HG02571 (cell line): Measurements from ENCODE around the gene NEB.
"Not testable (repeated sequence)": the region's sequence is repeated elsewhere in the genome, so short reads cannot be mapped to it uniquely, and the experiment has no call there.

ENCODE experiments used
- ATAC-seq: cut with Tn5 transposase; IDR thresholded peaks from one replicate; pipeline ENCODE4 v1.9.1; 2021; ENCODE audit warnings: mild to moderate bottlenecking, moderate library complexity; ENCODE audit not compliant: unreplicated experiment

Gene NEB

DNA sequence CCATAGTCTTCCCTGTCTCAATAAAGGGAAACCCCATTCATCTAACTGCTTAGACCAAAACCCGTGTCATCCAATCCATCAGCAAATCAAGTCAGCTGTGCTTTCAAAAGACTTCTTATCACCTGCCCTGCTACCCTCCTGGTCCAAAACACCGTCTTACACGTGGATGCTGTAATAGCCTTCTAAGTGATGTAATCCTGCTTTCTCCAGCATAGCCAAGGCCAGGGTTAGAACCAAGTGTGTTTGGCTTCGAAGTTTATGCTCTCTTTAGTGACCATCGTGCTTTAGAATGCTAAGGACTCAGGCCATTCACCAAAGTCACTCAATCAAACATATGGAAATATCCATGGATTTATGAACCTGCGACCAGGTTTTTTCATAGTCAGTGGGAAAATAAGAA lies 25.5 kb downstream of the NEB start:
- ATAC-seq = no peak

DNA sequence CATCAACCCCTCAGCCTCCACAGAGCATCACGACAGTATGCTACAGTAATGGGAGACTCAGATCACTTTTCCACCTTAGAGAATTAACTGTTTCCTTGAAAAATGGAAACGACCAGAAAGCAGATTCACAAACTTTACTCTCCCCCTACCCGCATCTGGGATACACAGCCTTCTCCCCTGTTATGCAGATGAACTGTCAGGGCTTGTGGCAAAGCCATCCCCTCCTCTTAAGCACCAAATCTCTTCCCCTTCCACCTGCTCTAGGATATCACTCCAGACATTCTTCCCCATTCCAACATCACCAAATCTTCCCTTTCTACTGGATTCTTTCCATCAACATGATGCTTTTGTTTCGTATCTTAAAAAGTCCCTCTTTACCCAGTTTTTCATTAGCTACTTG lies 26.4 kb downstream of the NEB start:
- ATAC-seq = no peak

DNA sequence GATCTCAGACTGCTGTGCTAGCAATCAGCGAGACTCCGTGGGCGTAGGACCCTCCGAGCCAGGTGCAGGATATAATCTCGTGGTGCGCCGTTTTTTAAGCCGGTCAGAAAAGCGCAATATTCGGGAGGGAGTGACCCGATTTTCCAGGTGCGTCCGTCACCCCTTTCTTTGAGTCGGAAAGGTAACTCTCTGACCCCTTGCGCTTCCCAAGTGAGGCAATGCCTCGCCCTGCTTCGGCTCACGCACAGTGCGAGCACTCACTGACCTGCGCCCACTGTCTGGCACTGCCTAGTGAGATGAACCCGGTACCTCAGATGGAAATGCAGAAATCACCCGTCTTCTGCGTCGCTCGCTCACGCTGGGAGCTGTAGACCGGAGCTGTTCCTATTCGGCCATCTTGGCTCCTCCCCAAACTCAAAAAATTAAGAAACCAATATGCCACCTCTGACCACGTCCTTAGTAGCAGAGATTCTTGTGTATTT lies 29.8 kb downstream of the NEB start:
- not testable (repeated sequence) for ATAC-seq

DNA sequence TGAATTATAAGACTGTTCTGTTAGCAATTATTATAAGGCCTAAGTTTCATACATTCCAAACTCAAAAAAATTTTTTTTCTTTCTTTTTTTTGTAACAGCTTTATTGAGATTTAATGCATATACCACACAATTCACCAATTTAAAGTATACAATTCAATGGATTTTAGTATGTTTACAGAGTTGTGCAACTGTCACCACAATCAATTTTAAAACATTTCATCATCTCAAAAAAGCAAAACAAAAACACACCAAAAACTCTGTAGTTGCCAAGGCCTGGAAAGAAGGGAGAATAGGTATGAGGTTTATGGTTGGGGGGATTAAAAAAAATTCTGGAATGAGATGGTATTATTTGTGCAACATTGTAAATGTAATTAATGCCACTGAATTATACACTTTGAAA lies 36.1 kb downstream of the NEB start:
- not testable (repeated sequence) for ATAC-seq

DNA sequence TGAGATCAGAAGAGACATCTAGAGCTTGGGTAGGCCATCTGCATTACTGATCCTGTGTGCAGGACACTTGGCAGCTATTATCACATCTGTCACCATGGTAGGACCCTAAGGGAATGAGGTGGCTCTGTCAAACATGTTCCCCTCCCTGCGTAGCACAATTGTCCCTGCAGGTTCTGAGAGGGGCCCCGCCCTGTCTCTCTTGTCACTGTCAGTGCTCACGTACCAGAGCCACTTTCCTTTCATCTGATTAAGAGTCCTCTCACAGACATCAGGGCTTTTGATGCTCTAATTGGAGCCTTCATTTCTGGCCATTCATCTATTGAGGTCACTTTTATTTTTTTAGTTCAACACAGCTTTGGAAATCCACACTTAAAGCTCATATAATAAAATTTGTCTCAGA lies 38.5 kb downstream of the NEB start:
- ATAC-seq = no peak

DNA sequence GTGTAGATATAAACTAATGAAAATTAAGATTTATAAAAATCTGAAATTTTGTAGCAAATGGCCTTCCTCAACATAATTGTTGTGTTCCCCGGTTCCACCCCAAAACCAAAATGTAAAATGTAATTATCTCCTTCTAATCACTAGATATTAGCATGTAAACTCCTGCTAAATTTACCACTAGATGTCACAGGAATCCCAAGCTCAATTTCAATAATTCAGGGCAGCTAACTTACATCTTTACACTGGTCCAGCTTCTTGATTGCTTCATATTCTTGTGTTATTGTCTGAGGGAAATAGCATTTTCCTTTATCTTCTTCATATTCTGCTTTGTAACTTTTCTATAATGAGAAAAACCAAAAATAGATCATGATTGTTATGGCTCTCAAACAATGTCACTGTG lies 42.6 kb downstream of the NEB start:
- no peak for ATAC-seq

DNA sequence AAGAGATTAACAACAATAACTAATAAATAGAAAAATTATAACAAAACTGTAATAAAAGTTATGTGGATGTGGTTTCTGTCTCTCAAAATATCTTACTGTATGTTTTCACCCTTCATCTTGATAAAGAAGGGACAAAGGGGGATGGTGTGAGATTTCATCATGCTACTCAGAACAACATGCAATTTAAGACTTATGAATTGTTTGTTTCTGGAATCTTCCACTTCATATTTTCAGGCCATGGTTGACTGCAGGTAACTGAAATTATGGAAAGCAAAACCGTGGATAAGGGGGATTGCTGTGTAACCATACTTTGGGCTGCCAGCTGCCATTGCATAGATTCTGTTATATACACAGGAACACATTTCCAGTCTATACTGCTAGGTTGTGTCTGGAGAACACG lies 45.6 kb downstream of the NEB start:
- no peak for ATAC-seq

DNA sequence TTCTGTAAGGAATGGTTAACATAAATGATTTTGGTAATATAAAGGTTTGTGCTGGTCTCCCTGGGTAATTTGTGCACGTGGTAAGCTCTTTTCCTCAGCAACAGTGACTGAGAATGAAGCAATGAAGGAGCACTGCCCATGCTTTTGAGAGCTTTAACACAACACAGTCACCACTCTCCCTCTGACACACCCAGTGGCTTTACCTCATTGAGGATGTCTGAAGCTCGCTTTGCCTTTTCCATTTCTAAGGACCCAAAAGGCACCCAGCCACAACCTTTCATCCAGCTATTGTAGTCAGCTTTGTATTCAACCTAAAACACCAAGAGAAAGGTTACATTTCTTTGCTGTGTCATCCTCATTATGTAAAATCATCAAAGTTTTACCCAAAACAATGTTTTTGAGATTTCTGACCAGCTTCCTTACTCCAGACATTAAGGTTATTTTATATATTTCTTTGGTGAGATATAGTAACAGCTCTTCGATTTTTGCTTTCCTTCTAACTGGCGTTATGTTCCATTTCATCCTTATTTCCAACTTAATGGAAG lies 51.7 kb downstream of the NEB start:
- ATAC-seq = no peak

DNA sequence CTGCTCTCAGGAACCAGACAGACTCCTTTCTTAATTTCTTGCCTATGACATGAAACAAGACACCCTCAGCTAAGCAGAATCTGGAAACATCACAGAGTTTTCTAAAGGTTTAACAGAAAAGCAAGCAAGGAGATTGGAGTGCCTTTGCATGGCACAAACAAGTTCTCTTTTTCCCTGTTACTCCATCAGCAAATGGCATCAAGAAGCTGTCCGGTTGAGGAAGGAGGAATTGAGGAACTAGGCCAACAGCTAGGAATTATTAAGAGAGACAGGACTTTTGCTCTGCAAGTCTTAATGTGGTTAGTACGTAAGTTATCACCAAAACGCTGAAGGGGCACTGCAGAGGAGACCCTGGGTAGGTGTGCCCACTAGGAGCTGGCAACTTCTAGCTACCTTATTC lies 53.2 kb downstream of the NEB start:
- no peak for ATAC-seq

DNA sequence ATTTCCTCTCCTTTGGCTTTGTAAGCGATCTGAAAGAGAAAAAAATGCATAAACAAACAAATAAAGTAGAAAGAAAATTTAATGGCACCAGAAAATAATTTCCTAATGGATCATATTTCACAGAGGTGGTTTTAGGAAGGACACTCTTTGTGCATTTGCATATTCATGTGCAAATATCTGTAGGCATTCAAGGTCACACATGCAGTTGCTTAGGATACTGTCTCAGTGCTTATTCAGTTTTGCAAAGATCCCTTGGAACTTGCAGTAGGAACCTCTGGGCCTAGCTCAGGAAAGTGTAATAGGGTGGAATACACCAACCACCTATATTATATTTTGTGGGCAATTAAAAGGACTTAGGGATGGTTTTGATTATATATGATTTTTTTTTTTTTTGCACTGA lies 54.3 kb downstream of the NEB start:
- ATAC-seq = no peak

DNA sequence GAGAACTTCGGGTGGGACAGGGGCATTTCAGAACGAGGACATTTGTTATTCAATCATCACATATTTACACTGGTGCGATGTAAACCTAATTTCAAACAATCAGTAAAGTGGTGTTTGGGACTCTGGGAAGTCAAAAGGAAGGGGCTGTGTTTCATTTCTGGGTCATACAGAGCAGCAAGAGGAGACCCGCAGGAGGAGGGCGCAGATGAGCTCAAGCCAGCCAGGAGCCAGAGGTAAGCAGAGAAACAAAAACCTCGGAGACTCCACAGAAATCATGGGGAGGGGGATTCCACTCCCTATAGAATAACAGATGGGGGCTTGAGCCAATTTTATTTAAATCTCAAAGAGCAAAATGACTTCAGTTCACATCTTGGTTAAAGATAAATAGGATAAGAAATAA lies 55.4 kb downstream of the NEB start:
- no peak for ATAC-seq

DNA sequence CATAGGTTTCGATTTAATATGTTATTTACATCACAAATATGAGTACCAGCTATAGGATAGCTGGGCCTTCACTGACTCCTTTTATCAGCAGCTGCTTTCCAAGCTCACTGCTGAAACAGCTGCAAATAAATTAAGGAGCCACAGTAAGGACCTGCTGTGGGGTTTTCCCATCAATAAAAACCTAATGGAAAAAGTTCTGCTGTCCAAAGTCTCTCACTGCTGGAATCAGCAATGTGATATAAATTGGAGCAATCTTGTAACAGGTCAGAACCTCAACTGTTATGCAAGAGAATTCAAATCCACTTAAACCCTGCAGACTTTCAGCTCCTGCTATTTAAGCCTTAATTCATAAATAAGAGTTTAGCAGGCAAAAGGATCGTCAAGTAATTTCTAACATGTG lies 61.3 kb downstream of the NEB start:
- ATAC-seq = no peak

DNA sequence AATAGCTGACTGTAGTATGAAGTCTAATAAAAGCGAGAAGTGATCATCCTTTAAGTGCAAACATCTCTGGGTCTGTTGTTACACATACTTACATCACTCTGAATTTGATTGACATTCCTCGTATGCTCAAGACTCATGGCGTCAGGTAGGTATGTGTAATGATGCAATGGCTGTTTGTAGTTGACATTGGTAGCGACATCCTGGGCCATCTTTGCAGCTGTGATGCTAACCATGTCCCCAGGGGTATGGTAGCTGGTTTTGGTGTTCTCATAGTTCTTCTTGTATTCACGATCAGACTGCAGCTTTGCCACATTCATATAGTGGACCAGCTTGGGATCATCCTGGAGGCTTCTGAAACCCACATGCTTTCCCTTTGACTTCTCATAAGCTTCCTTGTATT lies 62.0 kb downstream of the NEB start:
- no peak for ATAC-seq

DNA sequence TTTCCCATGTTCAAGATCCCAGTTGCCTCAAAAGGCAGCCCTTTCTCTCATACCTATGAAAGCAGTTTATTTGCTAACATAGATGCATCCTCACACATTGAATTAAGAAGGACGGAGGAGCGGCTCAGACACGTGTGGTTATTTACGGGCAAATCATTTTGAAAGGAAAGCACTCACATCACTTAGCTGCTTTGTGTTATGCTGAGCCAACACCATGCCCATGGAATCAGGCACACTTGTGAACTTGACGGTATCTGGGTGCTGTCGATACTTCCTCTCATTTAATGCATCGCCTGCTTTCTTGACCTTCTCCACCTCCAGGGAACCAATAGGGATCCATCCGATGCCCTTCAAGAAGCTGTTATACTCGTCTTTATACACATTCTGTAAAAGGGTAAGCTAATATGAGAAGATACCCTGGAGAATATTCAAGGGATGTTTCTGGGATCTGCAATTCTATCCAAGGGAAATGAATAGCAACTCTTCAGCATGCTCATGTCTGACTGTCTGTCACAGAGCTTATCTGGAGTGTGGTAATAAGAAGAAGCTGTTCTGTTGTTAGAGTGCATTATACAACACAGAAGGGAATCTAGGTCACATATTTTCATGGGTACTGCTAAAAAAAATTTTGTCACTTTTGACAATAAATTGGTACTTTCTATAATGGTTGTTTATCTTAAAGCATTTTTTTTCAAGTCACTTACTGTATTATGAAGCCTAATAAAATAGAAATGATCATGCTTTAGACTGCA lies 63.3 kb downstream of the NEB start:
- no peak for ATAC-seq

DNA sequence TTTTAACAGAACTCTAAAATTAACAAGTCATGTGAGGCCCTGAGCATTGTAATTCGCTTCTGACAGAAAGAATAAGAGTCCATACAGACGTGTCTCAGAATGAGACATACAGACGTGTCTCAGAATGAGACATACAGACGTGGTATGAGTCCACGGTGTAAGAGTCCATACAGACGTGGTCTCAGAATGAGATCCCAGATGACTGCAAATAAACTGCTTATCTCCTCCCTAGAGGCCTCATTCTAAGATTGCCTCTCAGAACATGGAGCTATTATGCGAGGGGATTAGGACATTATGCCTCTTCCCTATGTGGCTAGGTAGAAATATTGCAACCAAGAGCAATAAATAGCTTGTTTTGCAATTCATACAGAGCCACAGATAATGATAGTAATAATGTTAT lies 63.9 kb downstream of the NEB start:
- peak; percentile 70 for ATAC-seq

DNA sequence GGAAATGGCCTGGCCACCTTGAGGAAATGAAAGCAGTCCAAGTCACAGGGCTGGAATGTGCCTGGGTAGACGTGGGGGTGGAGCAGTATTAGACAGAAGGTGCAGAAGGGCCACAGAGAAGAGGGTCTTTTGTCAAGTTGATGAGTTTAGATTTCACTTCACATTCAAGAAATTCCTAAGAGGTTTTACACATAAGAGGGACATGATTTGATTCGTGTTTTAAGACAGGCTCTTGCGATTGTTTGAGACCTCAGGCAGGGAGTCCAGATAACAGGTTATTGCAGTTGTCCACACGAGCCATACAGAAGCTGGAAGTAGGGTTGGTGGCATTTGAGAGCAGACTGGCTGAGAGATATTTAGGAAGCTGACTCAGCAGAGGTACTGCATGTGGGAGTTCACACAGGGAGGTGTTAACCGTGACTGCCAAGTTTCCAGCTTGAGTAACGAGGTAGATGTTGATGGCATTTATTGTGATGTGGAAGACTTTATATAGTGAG lies 64.6 kb downstream of the NEB start:
- no peak for ATAC-seq

DNA sequence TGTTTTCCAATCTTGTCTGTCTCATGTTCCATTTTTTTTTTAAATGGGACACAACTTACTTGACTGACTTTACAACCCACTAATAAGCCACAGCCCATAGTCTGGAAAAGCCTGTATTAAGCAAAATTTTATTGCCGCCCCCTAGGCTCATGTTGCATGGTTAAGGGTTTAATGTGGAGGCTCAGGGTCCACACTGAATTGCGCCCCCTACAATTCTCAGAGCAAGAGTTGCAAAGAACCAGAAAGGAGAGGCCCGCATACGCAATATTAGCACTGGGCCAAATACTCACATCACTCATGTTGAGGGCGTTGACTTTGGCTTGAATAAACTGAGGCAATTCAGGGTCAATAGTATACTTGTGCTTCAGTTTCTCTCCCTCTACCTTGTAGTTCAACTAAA lies 65.5 kb downstream of the NEB start:
- ATAC-seq = no peak

DNA sequence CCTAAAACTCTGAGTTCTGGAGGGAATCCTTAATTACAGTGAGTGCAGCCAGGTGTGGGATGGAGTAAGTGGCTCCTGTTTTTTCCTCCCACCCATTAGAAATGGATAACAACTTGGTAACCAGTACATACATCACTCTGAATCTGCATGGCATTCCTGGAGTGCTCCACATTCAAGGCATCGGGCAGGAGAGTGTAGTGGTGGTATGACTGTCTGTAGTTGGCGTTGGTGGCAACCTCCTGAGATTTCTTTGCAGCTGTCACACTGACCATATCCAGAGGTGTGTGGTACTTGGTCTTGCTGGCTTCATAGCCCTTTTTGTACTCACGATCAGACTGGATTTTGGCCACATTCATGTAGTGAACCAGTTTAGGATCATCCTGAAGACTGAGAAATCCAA lies 68.3 kb downstream of the NEB start:
- no peak for ATAC-seq

DNA sequence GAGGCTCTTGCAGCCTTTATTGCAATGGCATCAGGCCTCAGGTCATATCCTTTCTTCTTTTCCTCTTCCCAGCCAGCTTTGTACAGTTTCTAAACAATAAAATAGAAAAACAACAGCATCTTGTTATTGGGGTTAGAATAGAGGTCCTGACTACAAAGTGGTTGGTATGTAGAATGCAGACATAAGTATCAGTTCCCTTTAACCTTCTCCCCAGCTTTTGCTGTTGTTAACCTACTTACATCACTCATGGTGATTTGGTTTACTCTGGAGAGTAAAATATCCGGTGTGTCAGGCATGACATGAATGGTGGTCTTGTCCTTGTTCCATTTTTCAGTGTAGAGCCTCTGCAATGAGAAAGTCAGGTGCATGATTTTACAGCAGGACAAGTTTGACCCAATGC lies 69.8 kb downstream of the NEB start:
- no peak for ATAC-seq

DNA sequence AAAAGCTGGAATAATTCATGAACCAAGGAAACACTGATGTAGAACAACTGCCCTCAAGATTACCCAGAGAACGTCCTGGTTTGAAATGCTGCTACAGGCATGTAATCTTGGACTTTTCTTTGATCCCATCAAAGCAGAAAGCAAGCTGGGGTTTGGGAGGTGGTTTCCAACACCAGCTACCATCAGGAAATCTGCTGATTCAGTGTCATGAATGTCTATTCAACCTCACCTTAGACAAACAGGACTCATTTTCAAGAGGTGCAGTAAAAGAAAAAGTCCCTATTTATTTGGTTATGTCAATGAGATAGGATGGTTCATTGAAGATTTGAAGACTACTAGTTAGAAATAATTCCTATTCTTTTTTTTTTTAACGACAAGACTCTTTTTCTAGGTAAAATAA lies 72.7 kb downstream of the NEB start:
- ATAC-seq = no peak

DNA sequence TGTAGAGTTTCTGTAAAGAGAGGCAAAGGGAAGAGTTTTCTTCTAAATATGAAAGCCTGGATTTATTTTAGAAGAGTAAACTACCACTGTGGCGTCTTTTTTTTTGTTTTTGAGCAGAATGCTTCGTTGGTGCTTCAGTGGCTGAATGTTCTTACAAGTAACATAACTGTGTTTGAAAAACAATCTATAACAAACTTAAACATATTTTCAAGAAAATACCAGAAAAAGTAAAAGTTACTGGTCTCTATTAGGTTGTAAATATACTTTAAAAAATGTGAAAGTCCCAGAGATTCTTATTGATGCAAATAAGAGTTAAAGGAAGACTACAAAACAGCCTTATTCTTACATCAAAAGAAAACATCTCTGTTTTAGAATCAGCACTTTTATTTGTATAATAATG lies 76.2 kb downstream of the NEB start:
- no peak for ATAC-seq

DNA sequence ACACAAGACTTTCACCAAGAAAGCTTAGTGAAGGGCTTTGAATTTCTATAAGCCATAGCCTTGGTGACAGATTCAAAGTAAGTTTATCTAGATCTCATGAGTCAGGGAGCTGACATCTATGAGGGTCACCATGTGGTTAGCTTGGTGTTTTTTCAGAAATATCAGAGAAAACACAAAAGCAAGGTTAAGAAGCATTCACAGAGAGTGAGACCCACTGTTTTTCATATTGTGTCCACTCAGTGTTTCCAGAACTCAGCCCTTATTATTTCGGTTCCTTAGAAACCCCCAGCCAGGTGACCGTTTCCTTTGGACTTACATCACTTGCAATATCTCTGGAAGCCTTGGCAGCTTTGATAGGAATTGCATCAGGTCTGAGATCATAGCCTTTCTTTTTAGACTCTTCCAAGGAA lies 76.6 kb downstream of the NEB start:
- ATAC-seq = no peak
